Epidermal melanocyte (primary cell): ENCODE measurements around the gene FIBP.

Source experiments
- DNase-seq: peaks from one replicate; pipeline ENCODE4 v3.0.0; 2011; ENCODE audit warnings: low spot score; ENCODE audit not compliant: insufficient read length

FIBP gene

DNA sequence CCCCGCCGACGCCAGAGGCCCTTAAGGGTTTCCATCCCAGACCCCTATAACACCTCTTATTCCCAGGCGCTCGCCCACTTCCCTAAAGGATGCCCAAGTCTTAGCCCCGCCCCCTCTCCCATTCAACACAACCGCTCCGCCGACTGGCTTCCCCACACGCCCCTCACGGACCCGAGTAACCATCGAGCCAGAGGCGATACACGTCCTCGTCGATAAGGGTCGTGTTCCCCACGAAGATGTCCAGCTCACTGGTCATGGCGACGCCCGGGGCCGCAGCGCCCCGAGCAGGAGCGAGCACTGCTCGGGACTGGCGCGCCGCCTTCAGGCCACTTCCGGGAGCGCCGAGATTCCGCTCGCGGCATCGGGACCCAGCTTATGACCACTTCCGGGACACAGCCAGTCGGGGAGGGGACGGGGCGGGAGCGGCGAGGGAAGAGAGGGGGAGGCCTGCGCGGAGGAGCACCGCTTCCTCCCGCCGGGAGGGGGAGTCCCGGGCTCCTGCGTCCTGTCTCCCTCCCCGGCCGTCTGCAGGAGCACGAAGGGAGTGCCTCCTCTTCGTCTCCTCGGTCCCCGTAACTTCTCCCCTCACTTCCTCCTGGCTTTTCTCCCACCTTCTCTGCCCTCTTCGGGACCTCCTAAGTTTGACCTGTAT is at the start of gene FIBP:
FIBP (minus strand) TSS at position 309 of the 652 bp plus-strand sequence; CDS start at position 256, 53 bp downstream.
- peak; percentile 96 for DNase-seq

DNA sequence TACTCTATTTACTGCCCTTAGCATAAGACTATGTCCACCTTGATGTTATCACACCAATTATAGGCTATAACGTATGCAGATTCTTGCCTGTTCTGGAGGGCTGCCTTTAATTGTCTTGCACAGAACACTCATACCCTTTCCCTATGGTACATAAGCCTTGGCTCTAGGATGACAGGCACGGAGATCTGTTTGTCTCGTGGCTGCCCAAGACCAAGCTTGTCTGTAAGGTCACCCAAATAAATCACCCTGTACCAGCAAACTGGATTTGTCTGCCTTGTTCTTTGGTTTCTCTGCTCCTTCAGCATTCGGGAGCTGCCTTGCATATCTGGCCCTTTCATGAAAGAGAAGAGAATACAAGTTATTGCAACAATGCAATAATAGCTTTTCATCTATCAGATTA is 49.5 kb upstream of the FIBP start:
- DNase-seq = no peak

DNA sequence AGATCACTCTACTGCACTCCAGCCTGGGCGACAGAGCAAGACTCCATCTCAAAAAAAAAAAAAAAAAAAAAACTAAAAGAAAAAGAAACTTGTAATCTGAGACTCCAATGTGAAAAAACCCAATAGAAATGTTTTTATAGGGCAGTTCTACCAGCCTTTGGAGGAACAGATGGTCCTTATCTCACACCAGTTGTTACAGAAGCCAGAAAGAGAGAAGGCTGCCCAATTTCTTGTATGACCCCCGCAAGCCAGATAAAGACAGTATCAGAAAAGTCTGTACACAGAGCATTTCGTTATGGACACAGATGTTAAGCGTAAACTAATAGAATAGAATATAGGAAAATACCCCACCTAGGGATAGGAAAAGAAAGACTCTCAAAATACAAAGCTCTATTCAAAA is 45.7 kb upstream of the FIBP start:
- no peak for DNase-seq

DNA sequence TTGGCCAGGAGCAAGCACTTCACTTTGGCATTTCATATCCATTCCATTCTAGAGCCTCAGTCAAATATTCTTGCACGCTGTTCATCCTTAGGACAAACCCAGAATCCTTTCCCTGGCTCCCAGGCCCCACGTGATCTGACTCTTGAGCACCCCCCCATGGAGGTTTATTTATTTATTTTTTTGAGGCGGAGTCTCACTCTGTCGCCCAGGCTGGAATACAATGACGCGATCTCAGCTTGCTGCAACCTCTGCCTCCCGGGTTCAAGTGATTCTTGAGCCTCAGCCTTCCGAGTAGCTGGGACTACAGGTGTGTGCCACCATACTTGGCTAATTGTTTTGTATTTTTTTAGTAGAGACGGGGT is 44.3 kb upstream of the FIBP start:
- DNase-seq = no peak

DNA sequence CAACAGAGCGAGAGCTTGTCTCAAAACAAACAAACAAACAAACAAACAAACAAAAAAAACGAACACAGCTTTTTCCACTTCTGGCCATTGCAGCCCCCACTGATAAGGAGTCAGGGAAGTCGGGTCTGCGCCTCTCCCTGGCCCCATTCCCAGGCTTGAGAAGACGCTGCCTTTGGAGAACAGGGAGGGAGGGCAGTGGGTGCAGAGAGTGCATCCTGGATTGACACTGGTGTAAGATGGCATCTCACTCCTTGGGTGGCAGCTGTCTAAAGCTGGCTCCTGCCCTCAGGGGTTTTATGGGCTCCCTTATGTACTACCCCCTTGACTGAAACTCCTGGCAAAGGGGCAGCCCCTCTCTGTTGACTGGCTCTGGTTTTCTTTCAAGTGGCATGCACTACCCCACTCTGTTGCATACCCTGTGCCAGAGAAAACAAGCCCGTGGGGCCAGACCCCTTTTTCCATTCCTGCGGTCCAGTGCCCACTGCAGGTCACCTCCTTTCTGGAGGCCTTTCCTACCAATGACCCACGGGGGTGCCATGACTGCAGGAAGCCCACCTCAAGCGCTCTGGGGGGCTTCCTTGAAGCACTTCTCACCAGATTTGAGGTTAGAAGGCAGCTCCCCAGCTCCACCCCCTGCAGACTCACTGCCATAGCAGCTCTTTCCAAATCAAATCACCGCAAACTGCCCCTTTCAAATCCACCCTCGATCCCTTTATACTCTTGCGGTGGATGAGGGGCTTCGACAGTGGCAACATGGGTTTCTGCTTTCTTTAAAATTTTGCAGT is 43.7 kb upstream of the FIBP start:
- DNase-seq = no peak

DNA sequence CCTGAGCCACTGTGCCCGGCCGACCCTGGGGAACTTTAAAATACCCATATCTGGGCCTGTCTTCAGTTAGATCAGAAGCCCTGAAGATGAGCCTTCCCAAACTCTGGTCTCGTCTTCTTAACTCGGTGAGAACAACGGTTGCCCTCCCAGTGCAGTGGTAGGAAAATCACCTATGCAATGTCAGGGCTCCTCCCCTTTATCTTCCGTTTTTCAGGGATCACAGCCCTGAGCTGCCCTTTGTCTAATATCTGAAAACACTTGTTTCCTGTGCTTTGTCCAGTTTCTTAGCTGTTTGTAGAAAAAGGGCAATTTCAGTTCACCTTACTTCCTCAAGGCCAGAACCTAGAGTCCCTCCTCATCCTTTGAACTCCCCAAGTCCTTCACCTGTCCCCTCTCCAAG is 40.4 kb upstream of the FIBP start:
- DNase-seq = no peak

DNA sequence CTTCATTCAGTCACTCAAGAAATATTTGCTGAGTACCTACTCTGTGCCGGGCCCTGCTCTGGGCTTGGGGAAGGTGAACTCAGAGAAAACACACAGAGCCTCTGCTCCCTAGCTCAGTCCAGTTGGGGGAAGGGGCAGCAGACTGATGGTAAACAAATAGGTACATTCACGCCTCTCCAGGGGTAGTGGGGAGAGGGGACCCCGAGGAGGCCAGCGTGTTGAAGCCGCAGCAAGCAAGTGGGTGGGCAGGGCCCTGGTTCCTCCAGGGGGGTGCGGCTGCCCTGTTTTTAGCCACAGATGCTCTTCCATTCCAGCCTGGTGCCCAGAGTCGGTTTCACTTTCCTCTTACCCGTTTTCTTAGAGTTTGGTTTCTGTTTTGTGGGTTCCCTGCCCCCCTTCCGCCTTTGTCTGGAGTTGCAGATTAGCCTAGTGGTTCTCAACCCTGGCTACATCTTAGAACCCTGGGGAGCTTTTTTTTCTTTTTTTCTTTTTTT is 39.7 kb upstream of the FIBP start:
- no peak for DNase-seq

DNA sequence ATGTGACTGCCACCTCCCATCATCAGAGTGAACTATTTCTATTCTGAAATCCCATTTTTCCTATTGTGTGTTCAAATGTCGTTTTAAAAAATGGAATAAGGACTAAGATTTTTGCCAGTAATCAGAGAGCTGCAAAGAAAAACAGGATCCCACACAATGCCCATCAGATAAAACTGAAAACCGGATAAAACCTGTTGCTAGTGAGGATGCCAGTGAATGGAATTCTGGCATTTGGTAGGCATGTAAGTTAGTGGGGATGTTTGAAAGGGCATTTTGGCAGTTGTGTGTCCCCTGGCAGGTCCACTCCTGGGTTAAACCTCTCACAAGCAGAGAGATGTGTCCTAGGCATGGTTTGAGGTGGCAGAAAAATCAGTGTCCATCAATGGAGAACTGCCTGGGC is 37.1 kb upstream of the FIBP start:
- no peak for DNase-seq

DNA sequence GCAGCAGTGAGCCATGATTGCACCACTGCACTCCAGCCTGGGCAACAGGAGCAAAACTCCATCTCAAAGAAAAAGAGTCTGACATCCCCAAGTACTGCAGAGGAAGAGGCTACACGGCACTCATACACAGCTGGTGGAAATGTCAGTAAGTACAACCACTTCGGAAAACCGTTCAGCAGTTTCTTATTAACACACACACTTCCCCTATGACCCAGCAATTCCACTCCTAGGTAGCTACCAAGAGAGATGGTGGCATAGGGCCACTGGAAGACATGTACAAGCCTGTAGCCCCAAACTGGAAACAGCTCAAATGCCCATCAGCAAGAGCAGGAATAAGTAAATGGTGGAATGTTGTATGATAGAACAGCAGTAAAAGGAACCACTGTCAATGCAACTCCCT is 34.3 kb upstream of the FIBP start:
- DNase-seq = no peak

DNA sequence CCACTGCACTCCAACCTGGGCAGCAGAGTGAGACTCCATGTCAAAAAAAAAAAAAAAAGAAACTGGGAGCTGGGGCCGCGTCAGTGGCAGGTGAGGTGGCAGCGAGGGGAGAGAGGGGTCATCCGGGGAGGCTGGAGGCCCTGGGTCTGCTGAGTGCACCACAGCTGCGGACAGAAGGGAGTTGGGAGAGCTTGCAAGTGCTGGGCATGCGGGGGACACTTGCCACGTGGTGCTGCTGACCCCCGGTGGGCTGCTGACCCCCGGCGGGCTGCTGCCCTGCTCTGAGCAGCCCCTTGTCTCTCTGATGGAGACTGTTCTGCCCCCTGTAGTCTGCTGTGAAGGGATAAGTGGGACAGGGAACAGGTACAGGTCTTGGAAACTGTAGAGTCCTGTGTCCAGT is 33.6 kb upstream of the FIBP start:
- DNase-seq = no peak

DNA sequence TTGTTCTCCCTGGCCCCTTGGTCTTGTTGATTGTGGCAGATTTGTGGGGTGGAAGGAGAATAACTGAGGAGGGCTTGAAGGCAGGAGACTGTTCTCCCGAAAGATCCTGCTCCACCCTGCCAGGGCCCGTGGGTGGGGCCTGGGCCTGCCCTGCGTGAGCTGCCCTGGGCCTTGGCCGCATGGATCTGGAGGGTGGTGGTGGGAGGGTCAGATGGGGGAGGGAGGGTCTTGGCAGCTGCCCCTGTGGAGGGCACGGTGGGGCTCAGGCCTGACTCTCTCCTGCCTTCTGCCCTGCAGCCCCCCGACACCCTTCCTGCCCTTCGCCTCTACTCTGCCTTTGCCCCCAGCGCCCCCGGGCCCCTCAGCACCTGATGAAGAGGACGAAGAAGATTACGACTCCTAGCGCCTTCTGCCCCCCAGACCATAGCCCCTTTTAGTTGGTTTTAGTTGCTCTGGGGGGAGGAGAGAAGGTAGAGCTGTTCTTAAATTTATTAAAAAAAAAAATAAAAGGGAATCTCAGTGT is 32.8 kb upstream of the FIBP start:
- DNase-seq = no peak

DNA sequence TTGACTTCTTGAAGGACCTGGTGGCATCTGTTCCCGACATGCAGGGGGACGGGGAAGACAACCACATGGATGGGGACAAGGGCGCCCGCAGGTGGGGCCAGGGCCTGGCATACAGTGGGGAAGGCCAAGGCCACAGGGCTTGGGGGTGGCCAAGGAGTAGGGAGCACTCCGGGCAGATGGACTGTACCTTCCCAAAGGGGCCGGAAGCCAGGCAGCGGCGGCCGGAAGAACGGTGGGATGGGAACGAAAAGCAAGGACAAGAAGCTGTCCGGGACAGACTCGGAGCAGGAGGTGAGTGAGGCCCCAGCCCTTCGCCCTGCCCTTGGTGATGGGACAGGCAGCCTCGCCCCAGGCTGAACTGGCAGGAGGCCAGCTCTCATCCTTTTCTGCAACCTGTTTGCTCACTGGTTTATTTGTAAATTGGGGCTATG is 32.1 kb upstream of the FIBP start:
- DNase-seq = no peak

DNA sequence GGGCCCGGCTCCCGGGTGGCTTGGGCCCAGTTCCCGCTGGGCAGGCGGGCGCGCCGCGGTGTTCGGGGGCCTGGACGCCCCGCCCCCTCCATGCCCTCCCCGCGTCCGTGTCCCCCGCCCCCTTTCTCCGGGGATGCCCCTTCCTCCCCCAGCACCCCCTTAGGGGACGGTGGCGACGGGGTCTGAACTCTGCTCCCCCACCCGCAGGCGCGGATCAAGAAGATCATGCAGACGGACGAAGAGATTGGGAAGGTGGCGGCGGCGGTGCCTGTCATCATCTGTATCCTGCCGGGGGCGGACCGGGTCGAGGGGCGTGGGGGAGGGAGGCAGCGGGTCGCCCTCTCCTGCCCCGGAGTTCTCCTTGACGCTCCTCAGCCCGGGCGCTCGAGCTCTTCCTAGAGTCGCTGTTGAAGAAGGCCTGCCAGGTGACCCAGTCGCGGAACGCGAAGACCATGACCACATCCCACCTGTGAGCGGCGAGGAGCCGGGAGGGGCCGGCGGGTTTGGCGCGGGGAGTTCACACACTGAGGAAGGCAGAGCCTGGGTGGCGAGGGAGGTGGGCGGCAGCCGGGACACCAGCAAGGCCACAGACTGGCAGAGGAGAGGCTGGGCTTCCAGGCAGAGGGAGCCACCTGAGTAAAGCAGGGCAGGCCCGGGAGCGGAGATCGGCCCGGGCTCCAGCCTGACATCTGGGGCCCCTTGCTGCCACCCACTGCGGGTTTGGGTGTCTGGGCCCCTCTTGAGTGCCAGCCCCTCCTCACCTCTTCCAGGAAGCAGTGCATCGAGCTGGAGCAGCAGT is 31.5 kb upstream of the FIBP start:
- DNase-seq = no peak

DNA sequence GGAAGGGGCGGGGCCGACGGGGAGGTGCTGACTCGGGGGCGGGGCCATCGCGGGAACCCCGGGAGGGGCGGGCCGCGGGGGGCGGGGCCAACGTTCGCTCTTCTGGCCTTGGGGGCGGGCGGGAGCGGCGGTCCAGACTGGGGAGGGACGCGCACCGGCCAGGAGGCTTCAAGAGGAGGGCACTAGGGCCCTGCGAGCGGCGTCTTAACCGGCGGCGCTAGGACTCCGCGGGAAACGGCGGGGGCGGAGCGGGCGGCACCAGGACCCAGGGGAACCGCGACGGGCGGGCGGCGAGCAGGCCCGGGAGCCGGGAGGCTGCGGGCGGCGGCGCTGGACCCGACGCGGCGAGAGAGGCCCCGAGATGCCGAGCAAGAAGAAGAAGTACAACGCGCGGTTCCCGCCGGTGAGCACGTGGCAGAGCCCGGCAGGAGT is 30.9 kb upstream of the FIBP start, which contains the start of gene DRAP1:
DRAP1 (plus strand) TSS at position 286 of the 432 bp plus-strand sequence; CDS start at position 362, 76 bp downstream.
- DNase-seq = peak; percentile 86

DNA sequence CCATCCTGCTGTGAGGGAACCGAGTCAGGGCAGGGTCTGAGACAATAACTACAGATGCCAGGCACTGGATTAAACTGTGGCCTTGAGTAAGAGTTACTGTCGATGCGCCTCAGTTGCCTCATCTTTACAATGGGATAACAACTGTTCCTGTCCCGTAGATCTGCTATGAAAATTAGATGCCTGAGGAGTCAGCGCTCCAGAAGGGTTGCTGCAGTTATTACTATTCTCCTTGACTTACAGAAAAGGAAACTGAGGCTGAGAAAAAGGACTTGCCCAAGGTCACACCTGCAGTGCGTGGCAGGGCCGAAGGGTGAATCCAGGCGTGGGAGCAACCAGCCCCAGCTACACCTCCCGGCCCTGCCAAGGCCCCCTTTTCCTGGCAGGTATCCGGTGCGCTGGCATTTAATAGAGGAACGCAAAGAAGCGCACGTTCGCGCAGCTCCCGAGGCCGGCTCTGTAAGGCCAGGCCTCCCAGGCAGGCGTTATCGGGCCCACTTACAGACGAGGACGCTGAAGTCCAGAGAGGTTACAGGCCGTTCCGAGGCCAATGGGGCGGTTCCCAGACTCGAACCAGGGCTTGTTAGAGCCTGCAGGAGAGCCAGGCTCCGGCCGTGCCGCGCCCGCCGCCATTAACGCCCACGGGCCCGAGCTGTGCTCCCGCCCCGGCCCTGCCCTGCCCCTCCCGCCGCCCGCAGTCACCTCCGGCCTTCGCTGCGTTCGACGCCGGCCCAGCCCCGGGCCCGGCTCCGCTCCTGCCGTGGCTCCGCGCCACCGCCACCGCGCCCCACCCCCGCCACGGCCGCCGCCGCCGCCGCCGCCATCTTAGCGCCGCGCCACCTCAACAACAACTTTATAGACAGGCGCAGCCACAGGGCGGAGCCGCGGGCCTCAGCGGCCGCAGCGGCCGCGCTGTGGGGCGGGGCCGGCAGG is 30.2 kb upstream of the FIBP start, which contains the start of gene C11orf68:
C11orf68 (minus strand) TSS at position 852 of the 930 bp plus-strand sequence; CDS start at position 821, 31 bp downstream.
- no peak for DNase-seq

DNA sequence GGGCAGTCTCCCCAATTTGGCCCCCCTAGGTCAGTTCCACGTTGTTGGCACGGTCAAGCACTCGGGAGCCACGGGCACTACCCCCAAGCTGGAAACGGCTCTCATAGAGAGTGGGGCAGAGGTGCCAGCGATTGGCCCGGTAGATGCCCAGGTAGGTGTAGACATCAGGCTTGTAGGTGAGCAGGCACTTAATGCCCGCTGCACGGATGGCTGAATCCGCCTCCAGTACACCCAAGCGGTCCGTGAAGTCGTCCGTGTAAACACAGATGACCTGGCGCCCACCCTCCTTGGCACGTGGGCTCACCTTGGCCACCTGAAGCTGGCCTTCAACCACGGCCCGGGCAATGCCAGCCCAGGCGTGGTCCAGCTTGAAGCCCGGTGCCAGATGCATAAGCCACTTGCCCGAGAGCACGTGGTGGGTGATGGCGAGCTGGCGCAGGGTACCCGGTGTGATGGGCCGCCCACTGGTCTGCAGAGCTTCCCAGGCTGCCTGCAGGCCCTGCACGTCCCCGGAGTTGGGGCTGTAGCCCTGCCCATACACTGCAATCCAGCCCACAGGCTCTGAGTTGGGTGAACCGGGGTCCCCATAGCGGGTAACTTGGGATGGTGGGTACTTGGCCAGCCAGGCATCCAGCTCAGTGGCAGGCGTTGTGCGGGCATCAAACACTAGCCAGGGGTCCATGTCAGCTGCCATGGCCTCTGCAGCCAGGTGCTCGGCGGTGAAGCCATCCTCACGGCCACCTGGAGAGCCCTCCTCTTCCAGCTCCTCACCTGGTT is 29.4 kb upstream of the FIBP start:
- DNase-seq = no peak

DNA sequence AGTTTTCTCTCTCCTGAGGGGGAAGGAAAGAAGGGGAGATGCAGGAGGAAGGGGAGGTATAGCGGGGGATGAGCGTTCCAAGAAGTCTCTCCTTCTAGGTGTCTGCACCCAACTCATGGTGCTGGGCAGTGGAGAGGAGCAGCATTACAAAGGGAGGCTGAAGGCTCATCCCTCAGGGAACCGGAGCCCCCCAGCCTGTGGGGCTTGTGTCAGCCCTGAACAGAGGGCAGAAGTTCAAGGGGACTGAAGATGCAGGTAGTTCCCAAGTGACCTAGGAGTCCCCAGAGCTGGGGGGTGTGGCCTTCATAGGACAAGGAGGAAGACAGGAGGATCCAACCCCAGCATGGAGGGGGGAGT is 28.8 kb upstream of the FIBP start:
- DNase-seq = no peak

DNA sequence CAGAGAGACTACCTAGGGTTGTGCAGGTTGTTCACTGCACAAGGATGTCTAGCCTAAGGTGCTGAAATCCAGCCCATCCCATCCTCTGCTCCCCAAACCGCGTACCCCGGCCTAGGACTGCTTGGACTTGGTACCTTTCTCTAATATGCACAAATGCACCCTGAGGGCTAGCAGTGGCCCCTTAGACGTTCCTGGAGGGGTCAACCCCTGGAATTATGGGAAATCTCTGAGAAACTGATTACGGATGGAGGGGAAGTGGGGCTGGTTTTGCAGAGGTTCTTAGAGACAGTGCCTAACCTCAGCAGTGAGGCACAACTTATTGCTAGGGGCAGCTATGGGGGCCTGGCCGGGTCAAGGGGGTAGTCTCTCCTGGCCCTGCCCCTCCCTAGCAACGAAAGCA is 28.1 kb upstream of the FIBP start:
- no peak for DNase-seq

DNA sequence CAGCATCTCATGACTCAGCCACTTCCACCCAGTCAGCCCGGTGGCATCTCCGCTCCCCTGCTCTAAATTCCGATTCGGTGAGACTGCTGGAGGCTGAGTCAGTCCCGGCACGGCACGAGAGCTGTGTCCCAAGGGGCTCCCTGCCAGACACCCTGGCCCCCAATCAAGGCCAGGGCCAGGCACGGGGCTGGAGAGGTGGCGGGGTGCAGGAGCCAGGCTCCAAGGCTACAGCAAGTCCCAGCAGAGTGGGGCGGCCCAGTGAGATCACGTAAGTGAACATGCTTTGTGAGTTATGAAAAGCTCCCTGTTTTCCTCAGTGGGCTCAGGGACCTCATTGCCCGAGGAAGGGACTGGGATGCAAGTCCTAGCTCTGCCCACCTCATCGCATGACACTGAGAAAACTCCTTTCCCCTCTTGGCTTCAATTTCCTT is 27.6 kb upstream of the FIBP start:
- DNase-seq = peak; percentile 85
